Measurements from ENCODE around the gene GGPS1. TPM values are rescaled to one million over a fixed set of nuclear protein-coding genes. Genes with fewer than 3 reads are reported as not detected.
"Not testable (repeated sequence)": the region's sequence is repeated elsewhere in the genome, so short reads cannot be mapped to it uniquely, and the experiment has no call there.

GGPS1 gene
- polyA plus RNA-seq, 12 donors: 35.0 to 47.3 (median 41.1) TPM; not detected in 1

DNA sequence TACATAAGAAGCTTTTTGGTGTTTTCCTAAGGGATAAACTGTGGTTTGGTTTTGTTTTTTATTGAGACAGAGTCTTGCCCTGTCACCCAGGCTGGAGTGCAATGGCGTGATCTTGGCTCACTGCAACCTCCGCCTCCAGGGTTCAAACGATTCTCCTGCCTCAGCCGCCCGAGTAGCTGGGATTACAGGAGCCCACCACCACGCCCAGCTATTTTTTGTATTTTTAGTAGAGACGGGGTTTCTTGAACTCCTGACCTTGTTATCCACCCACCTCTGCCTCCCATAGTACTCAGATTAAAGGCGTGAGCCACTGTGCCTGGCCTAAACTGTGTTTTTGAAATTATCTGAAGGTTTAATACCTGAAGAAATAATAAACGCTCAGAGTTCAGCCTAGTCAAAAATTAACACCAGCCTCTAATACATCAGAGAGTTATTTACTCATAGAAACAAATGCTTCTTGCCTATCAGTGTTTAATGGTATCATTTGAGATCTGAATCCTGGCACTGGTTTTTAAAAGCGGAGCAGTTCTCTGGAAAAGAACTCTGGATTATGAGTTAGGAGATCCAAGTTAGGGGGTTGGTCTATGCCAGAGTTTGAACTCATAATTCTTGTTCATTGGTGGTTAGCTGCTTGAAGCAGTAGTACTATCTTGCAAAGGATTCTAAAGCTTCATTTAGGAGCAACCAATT, 29.1 kb upstream of the GGPS1 start:
- no peak for DNase-seq

DNA sequence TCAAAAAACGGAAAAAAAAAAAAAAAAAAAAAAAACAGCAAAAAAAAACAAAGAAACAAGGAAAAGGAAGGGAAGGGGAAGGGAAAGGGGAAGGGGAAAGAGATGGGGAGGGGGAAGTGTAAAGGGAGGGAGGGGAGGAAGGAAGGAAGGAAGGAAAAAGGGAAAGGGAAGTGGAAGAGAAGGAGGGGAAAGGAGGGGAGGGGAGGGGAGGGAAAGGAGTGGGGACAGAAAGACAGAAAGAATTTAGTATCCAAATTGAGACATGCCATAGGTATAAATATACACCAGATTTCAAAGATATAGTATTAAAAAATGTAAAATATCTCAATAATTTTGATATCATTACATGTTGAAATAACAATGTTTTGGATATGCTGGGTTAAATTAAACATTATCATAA, 26.2 kb upstream of the GGPS1 start:
- DNase-seq: no peak

- no peak for DNase-seq
Observed at GRCh38 chr1:235304549-235305451, 23.6 kb upstream of the GGPS1 start.

- no peak for DNase-seq
Observed at GRCh38 chr1:235307158-235308124, 20.9 kb upstream of the GGPS1 start.

DNA sequence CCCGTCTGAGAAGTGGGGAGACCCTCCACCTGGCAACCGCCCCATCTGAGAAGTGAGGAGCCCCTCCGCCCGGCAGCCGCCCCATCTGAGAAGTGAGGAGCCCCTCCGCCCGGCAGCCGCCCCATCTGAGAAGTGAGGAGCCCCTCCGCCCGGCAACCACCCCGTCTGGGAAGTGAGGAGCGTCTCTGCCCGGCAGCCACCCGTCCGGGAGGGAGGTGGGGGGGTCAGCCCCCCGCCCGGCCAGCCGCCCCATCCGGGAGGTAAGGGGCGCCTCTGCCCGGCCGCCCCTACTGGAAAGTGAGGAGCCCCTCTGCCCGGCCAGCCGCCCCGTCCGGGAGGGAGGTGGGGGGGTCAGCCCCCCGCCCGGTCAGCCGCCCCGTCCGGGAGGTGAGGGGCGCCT, 19.2 kb upstream of the GGPS1 start:
- not testable (repeated sequence) for DNase-seq

- DNase-seq: no peak
Observed at GRCh38 chr1:235313262-235313661, 15.1 kb upstream of the GGPS1 start.

GRCh38 chr1:235313931-235314678, 14.3 kb upstream of the GGPS1 start:
- DNase-seq: no peak

DNA sequence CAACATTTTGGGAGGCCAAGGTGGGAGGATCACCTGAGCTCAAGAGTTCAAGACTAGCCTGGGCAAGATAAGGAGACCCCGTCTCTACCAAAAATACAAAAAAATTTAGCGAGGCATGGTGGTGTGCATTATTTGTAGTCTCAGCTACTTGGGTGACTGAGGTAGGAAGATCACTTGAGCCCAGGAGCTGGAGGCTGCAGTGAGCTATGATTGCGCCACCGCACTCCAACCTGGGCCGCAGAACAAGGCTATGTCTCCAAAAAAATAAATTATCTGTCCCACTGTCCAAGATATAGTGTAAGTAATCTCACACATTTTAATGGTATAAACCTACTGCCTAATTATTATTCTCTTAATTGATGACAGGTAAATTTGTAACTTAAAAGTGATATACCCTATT, 13.2 kb upstream of the GGPS1 start:
- DNase-seq: no peak

GRCh38 chr1:235315735-235316134, 12.6 kb upstream of the GGPS1 start:
- DNase-seq: no peak

DNA sequence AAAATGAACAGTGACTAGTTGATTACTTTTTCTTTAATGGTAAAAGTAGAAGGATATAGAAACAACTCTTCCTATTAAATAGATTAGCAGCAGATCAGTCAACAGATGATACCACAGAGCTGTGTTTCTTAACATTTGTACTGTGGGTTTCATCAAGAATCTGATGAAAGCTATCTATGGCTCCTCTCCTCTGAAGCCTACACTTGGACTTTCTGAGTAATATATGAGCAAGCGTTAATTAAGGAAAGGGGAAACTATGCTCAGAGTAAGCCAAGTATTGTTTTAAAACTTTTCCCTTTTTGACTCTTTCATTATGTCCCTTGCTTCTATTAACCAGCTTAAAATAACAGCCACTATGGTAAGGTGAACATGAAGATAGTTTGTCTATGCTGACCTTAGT, 11.2 kb upstream of the GGPS1 start:
- DNase-seq: no peak

GRCh38 chr1:235319255-235319654, 9.1 kb upstream of the GGPS1 start:
- no peak for DNase-seq

DNA sequence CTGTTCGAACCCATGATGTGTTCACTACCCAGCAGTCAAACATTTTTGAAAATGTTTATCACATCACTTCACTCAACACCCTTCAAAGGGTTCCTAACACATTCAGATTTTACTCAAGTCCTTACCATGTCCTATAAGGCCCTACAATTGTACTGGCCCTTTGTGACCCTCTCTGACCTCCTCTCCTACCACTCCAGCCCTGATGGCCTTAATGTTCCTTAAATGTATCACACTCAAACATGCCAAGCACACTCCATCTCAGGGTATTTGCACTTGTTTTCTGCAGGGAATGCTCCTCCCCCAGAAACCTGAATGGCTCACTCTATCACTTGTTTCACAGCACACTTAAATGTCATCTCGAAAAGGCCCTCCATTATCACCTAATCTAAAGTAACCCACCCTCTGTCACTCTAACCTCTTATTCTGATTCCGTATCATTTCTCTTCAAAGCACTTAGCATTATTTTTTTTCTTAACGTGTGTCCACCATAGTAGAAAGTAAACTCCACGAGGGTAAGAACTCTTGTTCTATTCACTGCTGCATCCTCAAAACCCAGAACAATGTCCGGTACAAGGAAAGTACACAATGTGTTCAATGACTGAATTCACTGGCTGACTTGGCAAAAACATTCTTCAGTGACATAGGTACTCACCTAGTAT, 7.7 kb upstream of the GGPS1 start:
- no peak for DNase-seq

DNA sequence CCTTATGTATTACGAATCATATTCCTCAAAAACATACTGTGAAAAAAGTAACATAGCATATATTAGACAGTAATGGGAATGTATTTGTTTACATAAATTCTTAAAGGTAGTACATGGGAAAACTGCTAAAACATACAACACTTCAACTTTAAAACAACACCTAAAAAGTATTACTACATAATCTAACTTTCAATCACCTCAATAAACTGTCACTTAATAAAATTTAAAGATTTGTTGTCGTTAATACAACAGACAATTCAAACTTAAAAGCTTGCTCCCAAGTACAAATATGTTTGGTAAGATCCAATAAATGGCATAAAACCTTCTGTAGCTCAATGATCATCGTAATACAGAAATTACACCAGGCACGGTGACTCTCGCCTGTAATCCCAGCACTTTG, 4.1 kb upstream of the GGPS1 start:
- no peak for DNase-seq

- DNase-seq: no peak
Observed at GRCh38 chr1:235325139-235325538, 3.2 kb upstream of the GGPS1 start.

DNA sequence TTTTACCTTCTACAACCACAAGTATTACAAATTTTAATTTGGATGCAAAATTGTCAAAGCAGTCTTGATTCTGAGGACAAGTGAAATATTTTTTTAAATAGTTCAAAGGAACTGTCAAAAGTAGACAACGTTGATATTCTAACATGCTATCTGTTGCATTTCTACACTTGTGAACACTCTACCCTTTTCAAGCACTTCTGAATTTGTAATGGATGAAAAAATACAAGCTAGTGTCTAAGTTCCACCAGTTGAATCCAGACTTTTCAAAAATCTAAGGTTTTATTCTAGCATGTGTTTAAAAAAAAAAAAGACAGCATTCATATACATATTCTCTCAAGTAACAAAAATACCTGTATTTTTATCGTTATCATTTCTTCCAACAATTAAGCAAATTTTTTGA, 2.5 kb upstream of the GGPS1 start:
- DNase-seq: no peak

DNA sequence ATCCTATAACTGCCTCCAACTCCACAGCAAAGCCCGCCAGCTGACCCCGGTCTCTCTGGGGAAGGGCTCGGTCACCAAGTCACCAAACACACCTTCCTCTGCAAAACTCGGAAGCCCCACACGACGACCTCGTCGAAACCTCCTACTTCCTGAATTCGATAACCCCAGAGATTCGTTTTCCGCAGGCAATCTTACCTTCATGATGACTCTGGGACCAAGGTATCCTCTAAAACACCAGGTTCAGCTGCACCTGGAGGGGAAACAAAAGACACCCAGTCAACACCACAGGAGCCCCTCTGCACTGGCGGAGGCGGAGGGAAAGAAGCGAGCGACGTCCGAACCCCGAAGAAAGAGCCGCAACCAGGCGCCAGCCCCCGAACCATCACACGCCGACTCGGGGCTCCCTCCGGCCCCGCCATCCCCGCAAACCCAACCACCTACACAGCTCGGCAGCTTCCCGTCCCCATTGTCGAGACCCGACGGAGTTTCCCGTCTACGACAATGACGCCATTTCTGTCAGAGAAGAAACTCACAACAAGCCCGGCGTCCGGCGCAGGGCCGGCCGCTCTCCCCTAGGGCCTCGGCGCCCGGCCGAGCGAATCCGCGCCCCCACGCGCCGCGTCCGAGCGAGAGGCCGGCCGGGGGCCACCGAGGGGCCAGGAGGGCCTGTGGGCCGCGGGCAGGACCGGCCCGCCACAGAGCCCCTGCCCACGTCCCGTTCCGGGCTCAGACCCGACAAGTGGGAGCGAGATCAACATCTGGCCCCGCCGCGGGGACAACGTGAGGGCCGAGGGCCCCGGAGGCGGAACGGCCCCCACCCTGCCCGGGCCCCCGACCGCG, 1.4 kb upstream of the GGPS1 start:
- DNase-seq: peak; percentile 40

GRCh38 chr1:235327559-235328270, 655 bp upstream of the GGPS1 start, which contains the start of gene ARID4B:
Gene ARID4B (minus strand): TSS chr1:235328179. CDS start chr1:235326919, 1,260 bp downstream.
- DNase-seq: no peak

- no peak for DNase-seq
Observed at GRCh38 chr1:235329139-235329902, 951 bp downstream of the GGPS1 start.
